K562 (cell line): ENCODE measurements around the gene KRT36. TPM values are rescaled to one million over a fixed set of nuclear protein-coding genes. Genes with fewer than 3 reads are reported as not detected.
A peak's percentile ranks its signal among the peaks of the same experiment; 100 is the strongest.

ENCODE experiments used
- ATAC-seq: fragments of 200-7000 bp; cut with Tn5 transposase; 3 replicates; pipeline ENCODE4 v1.9.1; 2020; ENCODE audit warnings: moderate library complexity
- BruUV-seq: library from RNA; stranded (reverse); fragments of 400-500 nt; replicated peaks from 2 replicates; lab custom pipeline; 2021; lab: Mats Ljungman, UMichigan
- CTCF ChIA-PET: fragments of 300-600 bp; formaldehyde crosslinking; extraction: SDS; loops from one replicate; lab custom pipeline; 2021; ENCODE audit warnings: low intra/inter-chr PET ratio; lab: Yijun Ruan, JAX
- POLR2A ChIA-PET: fragments of 300-600, 350-650 bp; sonication (Branson Sonifier 250); formaldehyde crosslinking; extraction: SDS; loops from one replicate; lab custom pipeline; 2021; ENCODE audit warnings: antibody characterized with exemption, inconsistent platforms; lab: Yijun Ruan, JAX
- DNase-seq, 4 experiments: peaks; one replicate each; pipeline versions ENCODE4 v3.0.0 to v3.0.0-alpha.2; 2011 to 2018; ENCODE audit warnings: low spot score in 3 of 4, mixed read lengths in 3 of 4; ENCODE audit errors: extremely low read depth in 1 of 4
- FAIRE-seq: peaks from 2 replicates; lab custom pipeline; 2011; peaks lifted over from hg19 to GRCh38; lab: Jason Lieb, UNC
- H2AFZ ChIP-seq: 2 replicates; pipeline ENCODE4 v1.6.0; 2011; ENCODE audit warnings: low read depth, low read length, control low read depth, inconsistent platforms
- H3K27ac ChIP-seq: fragments of 200-600 bp; 3 replicates; pipeline ENCODE4 v1.8.0; 2011; ENCODE audit warnings: low read depth, mild to moderate bottlenecking, control low read depth, inconsistent platforms, low read length, moderate library complexity, mixed read lengths; ENCODE audit errors: extremely low read depth
- H3K27me3 ChIP-seq, 2 experiments: fragments of 300-600 bp in 1 of 2; 2 replicates in 1 of 2; 3 replicates in 1 of 2; pipeline versions ENCODE4 v1.6.0 to v1.8.0; 2011; ENCODE audit warnings: inconsistent platforms in 2 of 2, low read length in 2 of 2, mild to moderate bottlenecking in 1 of 2, mixed read lengths in 1 of 2, moderate library complexity in 1 of 2; ENCODE audit not compliant: control insufficient read depth in 2 of 2, insufficient read depth in 2 of 2
- H3K36me3 ChIP-seq: fragments of 300-600 bp; 3 replicates; pipeline ENCODE4 v1.8.0; 2011; ENCODE audit warnings: mild to moderate bottlenecking, low read length, inconsistent platforms; ENCODE audit not compliant: control insufficient read depth, insufficient read depth
- H3K4me1 ChIP-seq, 2 experiments: fragments of 200-600 bp in 1 of 2; replicated peaks in 1 of 2; 2 replicates in 1 of 2; 3 replicates in 1 of 2; pipeline versions ENCODE4 v1.5.1 to v1.8.0; 2011; ENCODE audit warnings: inconsistent platforms in 2 of 2, low read length in 2 of 2, mild to moderate bottlenecking in 1 of 2, mixed read lengths in 1 of 2, moderate library complexity in 1 of 2; ENCODE audit not compliant: control insufficient read depth in 2 of 2, insufficient read depth in 2 of 2
- H3K4me2 ChIP-seq: 2 replicates; pipeline ENCODE4 v1.6.1; 2011; ENCODE audit warnings: low read length, control low read depth, inconsistent platforms, mixed read lengths; ENCODE audit not compliant: insufficient read depth
- H3K4me3 ChIP-seq: fragments of 200-600 bp; sonication (generic), shearing (Covaris generic); 2 replicates; pipeline ENCODE4 v1.5.1; 2016; ENCODE audit warnings: control low read depth, inconsistent platforms
- H3K79me2 ChIP-seq: fragments of 200-600 bp; 3 replicates; pipeline ENCODE4 v1.8.0; 2011; ENCODE audit warnings: low read length, inconsistent platforms; ENCODE audit not compliant: control insufficient read depth, insufficient read depth
- H3K9ac ChIP-seq, 2 experiments: 2 replicates each; pipeline versions ENCODE4 v1.6.0 to v1.6.1; 2011; ENCODE audit warnings: low read depth in 2 of 2, low read length in 2 of 2, control low read depth in 1 of 2, inconsistent platforms in 1 of 2, mild to moderate bottlenecking in 1 of 2, mixed read lengths in 1 of 2; ENCODE audit not compliant: insufficient read depth in 1 of 2
- H3K9me1 ChIP-seq: one replicate; pipeline ENCODE4 v1.6.0; 2011; ENCODE audit warnings: inconsistent platforms, mild to moderate bottlenecking, low read length, moderate library complexity; ENCODE audit not compliant: control insufficient read depth, insufficient read depth
- H3K9me3 ChIP-seq: replicated peaks from 2 replicates; pipeline ENCODE4 v1.5.1; 2011; ENCODE audit warnings: low read depth, low read length, inconsistent platforms; ENCODE audit not compliant: control insufficient read depth, insufficient read depth
- H4K20me1 ChIP-seq: replicated peaks from 2 replicates; pipeline ENCODE4 v1.6.1; 2011; ENCODE audit warnings: low read length, inconsistent platforms, mixed read lengths; ENCODE audit not compliant: control insufficient read depth, insufficient read depth
- ADNP ChIP-seq: fragments of 200-800 bp; sonication (Bioruptor generic); IDR thresholded peaks from 2 replicates; pipeline ENCODE4 v1.6.1; 2016; ENCODE audit warnings: missing genetic modification characterization, missing compliant biosample characterization
- CREM ChIP-seq: IDR thresholded peaks from 2 replicates; pipeline ENCODE4 v1.6.1; 2014; ENCODE audit warnings: antibody characterized with exemption, low read depth
- NCOA4 ChIP-seq: fragments of 450-650 bp; IDR thresholded peaks from 2 replicates; pipeline ENCODE4 v1.6.1; 2018; ENCODE audit warnings: mild to moderate bottlenecking; ENCODE audit not compliant: partially characterized antibody
- NFIC ChIP-seq: fragments of 450-650 bp; IDR thresholded peaks from 2 replicates; pipeline ENCODE4 v1.6.1; 2017; ENCODE audit warnings: mild to moderate bottlenecking, inconsistent platforms
- NFIX ChIP-seq: fragments of 250-450 bp; sonication (Bioruptor Pico); IDR thresholded peaks from 2 replicates; pipeline ENCODE4 v1.4.0; 2020; ENCODE audit warnings: low read depth, mild to moderate bottlenecking, moderate library complexity
- PRMT5 ChIP-seq: sonication (generic); formaldehyde crosslinking; IDR thresholded peaks from 2 replicates; pipeline ENCODE4 v1.5.0; 2020; ENCODE audit warnings: missing genetic modification reagents
- SPI1 ChIP-seq: IDR thresholded peaks from 2 replicates; pipeline ENCODE4 v1.6.1; 2011; ENCODE audit warnings: low read depth, low read length, control low read depth, borderline replicate concordance
- TRIM28 ChIP-seq: fragments of 450-650 bp; IDR thresholded peaks from 2 replicates; pipeline ENCODE4 v1.6.1; 2017
- WGBS: fragments of 100-300 bp; shearing (Covaris generic); methylation state at CpG from one replicate; pipeline ENCODE4 v1.1.6; 2016; ENCODE audit warnings: low coverage, mixed read lengths; ENCODE audit not compliant: insufficient coverage; ENCODE audit errors: missing lambda C conversion rate; 5-methylcytosine and 5-hydroxymethylcytosine counted together
- in situ Hi-C: fragments of 300-500 bp; cut with MboI; formaldehyde crosslinking; loops from 4 replicates; pipeline ENCODE4 v1.15.0; 2018; ENCODE audit warnings: inconsistent platforms, mixed read lengths
- intact Hi-C: fragments of 100-400 bp; cut with micrococcal nuclease; formaldehyde crosslinking; loops from 2 replicates; pipeline ENCODE4 v1.14.2; 2022
- polyA plus RNA-seq, 8 experiments: library from polyadenylated mRNA; depleted of rRNA in 4 of 8; stranded (reverse) in 5 of 8; unstranded in 3 of 8; fragments of >200 nt; fragmentation: Nextera tagmentation in 2 of 8; fragmentation: Illumina TruSeq in 1 of 8; extraction: Ambion mirVana in 2 of 8; extraction: Trizol in 1 of 8; gene quantifications; 2 replicates each; pipeline versions ENCODE4 v1.2.1 to v1.2.3, GENCODE V29; 2011 to 2014; ENCODE audit warnings: inconsistent platforms in 1 of 8, missing spikeins in 1 of 8
- total RNA-seq, 7 experiments: library from RNA; depleted of rRNA in 6 of 7; stranded (reverse); fragments of >200 nt in 6 of 7; fragmentation: Illumina TruSeq in 2 of 7; extraction: Trizol in 2 of 7; gene quantifications; 2 replicates each; pipeline versions ENCODE4 v1.2.1 to v1.2.3, GENCODE V29; 2011 to 2021; ENCODE audit warnings: low replicate concordance in 1 of 7

Gene KRT36
- total and polyA plus RNA-seq, 9 of the 15 experiments (the other 6 are each of a cell fraction or from before 2014, with no cell fraction given): 0.04 TPM; not detected in 8

DNA sequence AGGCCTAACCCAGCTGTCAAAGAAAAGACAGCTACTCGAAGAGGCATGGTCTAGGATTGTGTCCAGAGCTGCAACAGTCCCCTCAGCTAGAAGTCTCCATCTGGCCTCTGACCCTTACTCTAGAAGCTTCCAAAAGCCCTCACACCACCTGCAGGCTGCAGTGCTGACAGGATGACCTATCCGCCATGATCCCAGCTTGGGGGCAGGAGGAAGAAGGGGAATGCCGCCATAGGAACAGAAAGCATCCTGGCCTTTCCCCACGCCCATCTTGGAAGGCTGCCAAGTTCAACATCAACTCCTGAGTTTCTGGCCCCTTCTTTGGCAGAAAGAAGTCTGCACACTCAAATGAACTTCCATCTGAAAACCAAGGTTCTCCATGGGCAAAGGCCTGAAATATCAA is 3.1 kb upstream of the KRT36 start:
- BruUV-seq: no TSS peak

GRCh38 chr17:41492351-41492750 is 2.6 kb upstream of the KRT36 start:
- Histone ChIP-seq H3K9ac (no peak overlapping the region), H3K4me3 (no peak overlapping the region), H3K9me1 (no peaks in the 10 kb centered on the region), H3K36me3 (no peaks in the 10 kb centered on the region), H3K27me3 (peaks cover 2 to 14% of the 10 kb centered on the region in 2 experiments; a peak in 1 of 5 replicates), H3K79me2 (no peaks in the 10 kb centered on the region), H2AFZ (no peak overlapping the region), H3K9me3 (no peaks in the 10 kb centered on the region), H4K20me1 (no peaks in the 10 kb centered on the region; the same call in 1 of the 2 replicates), H3K27ac (no peak overlapping the region), H3K4me1 (peaks cover 5 to 13% of the 10 kb centered on the region in 2 experiments), H3K4me2 (no peak overlapping the region)
- 19% methylated on average over 6 of the region's 6 CpGs for WGBS
- FAIRE-seq (no peak), ATAC-seq (no peak), DNase-seq (no peak)
- no TSS peak for BruUV-seq
- TF ChIP-seq PRMT5 (CRISPR knock-in tag) (no peak), SPI1 (0 out of 2 replicates have a peak, but pooled peaks have one; percentile 19), TRIM28 (no peak)
- in situ Hi-C loops: no loop called here
- ChIA-PET POLR2A (interaction anchor here (0.5 to 1.1 kb wide), 3 partner anchors 14 to 526 kb away, joined by 3 to 4 read pairs (median 3); partner anchors contain the start of gene KRT19), CTCF (no interaction called here)
- intact Hi-C loops: loop anchor here (10.0 kb wide), 1 partner anchor 588 kb away; no protein-coding TSS in a partner anchor

More for the DNA sequence above, 3.1 kb upstream of the KRT36 start:
- no peaks in the 10 kb centered on the region for H3K36me3 ChIP-seq
- WGBS: 20% methylated on average over 4 of the region's 4 CpGs
- DNase-seq (peak in 2 of 4 experiments; percentile 29 to 45), FAIRE-seq (peak; percentile 66), ATAC-seq (no peak)
- no peaks in the 10 kb centered on the region for H3K9me1 ChIP-seq
- H2AFZ ChIP-seq: no peak overlapping the region
- POLR2A ChIA-PET: interaction anchor here (0.5 to 1.1 kb wide), 2 partner anchors 15 to 527 kb away, joined by 3 read pairs; no protein-coding TSS in a partner anchor
- CTCF ChIA-PET: no interaction called here
- no peak overlapping the region for H3K4me2 ChIP-seq
- no peak overlapping the region for H3K27ac ChIP-seq
- H3K9ac ChIP-seq: no peak overlapping the region
- H3K27me3 ChIP-seq: peaks cover 2 to 12% of the 10 kb centered on the region in 2 experiments; a peak in 1 of 5 replicates
- H3K4me3 ChIP-seq: no peak overlapping the region
- in situ Hi-C loops: no loop called here
- no peaks in the 10 kb centered on the region for H3K9me3 ChIP-seq
- H3K79me2 ChIP-seq: no peaks in the 10 kb centered on the region
- H3K4me1 ChIP-seq: peaks cover 9 to 17% of the 10 kb centered on the region in 2 experiments
- no peaks in the 10 kb centered on the region; the same call in 1 of the 2 replicates for H4K20me1 ChIP-seq
- intact Hi-C loops: loop anchor here (10.0 kb wide), 1 partner anchor 588 kb away; no protein-coding TSS in a partner anchor
- TF ChIP-seq ADNP (tag) (no peak), NFIX (CRISPR knock-in tag) (peak; percentile 39; the same call in 1 of the 2 replicates), NCOA4 (no peak), CREM (no peak), NFIC (peak; percentile 96)
- TF ChIP-seq, all 486 proteins: peak for 2
